GM20431 (cell line): Measurements from ENCODE around the gene RABL6.
"Not testable (repeated sequence)": the region's sequence is repeated elsewhere in the genome, so short reads cannot be mapped to it uniquely, and the experiment has no call there.

Experiments
- in situ Hi-C: fragments of 300-500 bp; cut with MseI, MboI; formaldehyde crosslinking; loops from one replicate; pipeline ENCODE4 v1.15.0; 2020; ENCODE audit warnings: low sequenced_read_pairs; ENCODE audit not compliant: unreplicated experiment

Gene RABL6

GRCh38 chr9:136793086-136793946 is 14.4 kb upstream of the RABL6 start:
- in situ Hi-C loops: no loop called here

GRCh38 chr9:136794281-136794999 is 13.3 kb upstream of the RABL6 start:
- in situ Hi-C loops: no loop called here

GRCh38 chr9:136795000-136795348 is 12.8 kb upstream of the RABL6 start:
- in situ Hi-C loops: no loop called here

GRCh38 chr9:136796238-136796774 is 11.4 kb upstream of the RABL6 start, which contains the start of gene CCDC183:
CCDC183 (plus strand) TSS chr9:136796338; CDS start chr9:136796398, 60 bp downstream.
- in situ Hi-C loops: no loop called here

- in situ Hi-C loops: not testable (repeated sequence)
Measured at GRCh38 chr9:136796775-136797347, 10.9 kb upstream of the RABL6 start.

- in situ Hi-C loops: no loop called here
Measured at GRCh38 chr9:136798708-136799078, 9.1 kb upstream of the RABL6 start.

- in situ Hi-C loops: no loop called here
Measured at GRCh38 chr9:136799079-136799853, 8.5 kb upstream of the RABL6 start.

- in situ Hi-C loops: no loop called here
Measured at GRCh38 chr9:136799854-136800657, 7.7 kb upstream of the RABL6 start.

- in situ Hi-C loops: no loop called here
Measured at GRCh38 chr9:136802321-136802720, 5.4 kb upstream of the RABL6 start.

GRCh38 chr9:136803009-136803550 is 4.7 kb upstream of the RABL6 start:
- in situ Hi-C loops: not testable (repeated sequence)

GRCh38 chr9:136803551-136804508 is 3.9 kb upstream of the RABL6 start:
- in situ Hi-C loops: no loop called here

GRCh38 chr9:136804509-136805206 is 3.1 kb upstream of the RABL6 start:
- in situ Hi-C loops: no loop called here

GRCh38 chr9:136805207-136805740 is 2.5 kb upstream of the RABL6 start:
- in situ Hi-C loops: no loop called here

- in situ Hi-C loops: no loop called here
Measured at GRCh38 chr9:136806067-136806466, 1.7 kb upstream of the RABL6 start.

- in situ Hi-C loops: no loop called here
Measured at GRCh38 chr9:136806631-136807201, 1.0 kb upstream of the RABL6 start.

GRCh38 chr9:136808075-136808805 is 492 bp downstream of the RABL6 start:
- in situ Hi-C loops: no loop called here
